GM23248 (cell line): ENCODE data around the gene FBXW10.
"Not testable (repeated sequence)": the region's sequence is repeated elsewhere in the genome, so short reads cannot be mapped to it uniquely, and the experiment has no call there.

Source experiments
- EZH2 ChIP-seq: fragments of 200-600 bp; sonication (generic); IDR thresholded peaks from 2 replicates; pipeline ENCODE4 v1.6.1; 2018; ENCODE audit warnings: antibody characterized with exemption, mild to moderate bottlenecking; ENCODE audit not compliant: insufficient read depth, poor library complexity, severe bottlenecking
- EZH2phosphoT487 ChIP-seq: fragments of 200-600 bp; sonication (generic); IDR thresholded peaks from 2 replicates; pipeline ENCODE4 v1.6.1; 2018; ENCODE audit warnings: antibody characterized with exemption, moderate library complexity, mild to moderate bottlenecking, low read depth; ENCODE audit not compliant: insufficient read depth

DNA sequence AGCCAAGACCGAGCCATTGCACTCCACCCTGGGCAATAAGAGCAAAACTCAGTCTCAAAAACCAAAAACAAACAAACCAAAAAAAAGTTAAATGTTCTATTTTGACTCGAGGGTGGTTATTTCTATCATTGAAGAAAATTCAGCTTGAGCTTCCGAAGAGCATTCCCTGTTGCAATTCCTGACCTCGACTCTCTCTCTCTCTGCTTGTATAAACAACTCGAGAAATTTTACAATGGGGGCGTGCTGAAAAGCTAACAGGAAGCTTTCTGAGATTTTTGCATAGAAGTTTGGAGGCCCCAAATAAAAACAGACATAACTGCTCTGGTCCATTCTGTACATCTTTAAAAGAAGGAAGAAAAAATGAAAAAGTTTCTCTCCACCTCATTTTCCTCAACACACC, 3.6 kb downstream of the FBXW10 start:
- not testable (repeated sequence) for TF ChIP-seq EZH2phosphoT487, EZH2
